Motor neuron (in vitro differentiated cells): ENCODE measurements around the gene SPOCK2. TPM values are rescaled to one million over a fixed set of nuclear protein-coding genes. Genes with fewer than 3 reads are reported as not detected.

ENCODE experiments used
- ATAC-seq, 8 experiments: fragments of 200-7000 bp; cut with Tn5 transposase; replicated peaks in 6 of 8; 2 replicates each; pipeline ENCODE4 v1.8.0; 2021; ENCODE audit warnings: mild to moderate bottlenecking in 8 of 8, moderate library complexity in 8 of 8
- H3K27ac ChIP-seq, 2 donors: fragments of 250-450 bp; sonication (Bioruptor Pico); 2 replicates each; pipeline ENCODE4 v1.9.0; 2021; ENCODE audit warnings: antibody characterized with exemption in 2 of 2, mild to moderate bottlenecking in 2 of 2, moderate library complexity in 1 of 2
- H3K4me1 ChIP-seq, 2 donors: fragments of 250-450 bp; sonication (Bioruptor Pico); replicated peaks in 1 of 2; 2 replicates each; pipeline ENCODE4 v1.6.1; 2021; ENCODE audit warnings: antibody characterized with exemption in 2 of 2, mild to moderate bottlenecking in 2 of 2, moderate library complexity in 1 of 2
- H3K4me3 ChIP-seq, 5 donors: fragments of 250-450 bp; sonication (Bioruptor Pico); 2 replicates each; pipeline ENCODE4 v1.9.0; 2021; ENCODE audit warnings: antibody characterized with exemption in 5 of 5, mild to moderate bottlenecking in 5 of 5, moderate library complexity in 4 of 5
- WGBS, 10 experiments: fragments of 450-650 bp; shearing (Covaris generic); methylation state at CpG; one replicate each; pipeline ENCODE4 v1.0.0; 2022; 5-methylcytosine and 5-hydroxymethylcytosine counted together
- in situ Hi-C, 9 experiments: fragments of 400-800 bp; cut with MboI; loops; one replicate each; pipeline ENCODE4 v1.15.0; 2021; ENCODE audit warnings: low sequenced_read_pairs in 9 of 9, low pct_unique_long_range_greater_than_20kb in 2 of 9; ENCODE audit not compliant: unreplicated experiment in 9 of 9
- total RNA-seq, 8 experiments: library from RNA; unstranded; fragments of 300-600 nt; gene quantifications; 2 replicates each; pipeline versions ENCODE4 v1.2.3 to v1.2.4, GENCODE V29; 2022

The SPOCK2 gene
- total RNA-seq, 8 experiments from 2014 or later: 0.58 to 93.2 (median 23.3) TPM

GRCh38 chr10:72072046-72072445, 16.3 kb downstream of the SPOCK2 start:
- no peak overlapping the region for H3K4me3 ChIP-seq
- 60 to 100% (median 95%) methylated on average over 1 to 3 of the region's 5 CpGs; no CpG with 5 or more reads in 7 of the 10 experiments for WGBS, 10 experiments
- no peak overlapping the region for H3K27ac ChIP-seq
- no peak for ATAC-seq
- in situ Hi-C loops: loop anchor here in 1 of 9 experiments (25.0 kb wide), 1 partner anchor 265 kb away; no protein-coding TSS in a partner anchor
- peaks cover 21 to 24% of the 10 kb centered on the region in 2 donors for H3K4me1 ChIP-seq

GRCh38 chr10:72069751-72070526, 18.4 kb downstream of the SPOCK2 start:
- peaks cover 21 to 24% of the 10 kb centered on the region in 2 donors for H3K4me1 ChIP-seq
- H3K4me3 ChIP-seq: no peak overlapping the region
- H3K27ac ChIP-seq: peak overlapping the region in 1 of 2 donors; percentile 28
- WGBS, 10 experiments: 20 to 100% (median 96%) methylated on average over 1 to 3 of the region's 7 CpGs; no CpG with 5 or more reads in 3 of the 10 experiments
- peak in 5 of 8 experiments; percentile 81 to 94 (median 90) for ATAC-seq
- in situ Hi-C loops: loop anchor here in 1 of 9 experiments (25.0 kb wide), 1 partner anchor 267 kb away; no protein-coding TSS in a partner anchor

- H3K27ac ChIP-seq: peak overlapping the region in 1 of 2 donors; percentile 25
- in situ Hi-C loops: loop anchor here in 1 of 9 experiments (25.0 kb wide), 1 partner anchor 268 kb away; no protein-coding TSS in a partner anchor
- no peak overlapping the region for H3K4me3 ChIP-seq
- peaks cover 21 to 24% of the 10 kb centered on the region in 2 donors for H3K4me1 ChIP-seq
- ATAC-seq: peak in 4 of 8 experiments; percentile 19 to 35 (median 28)
- WGBS, 10 experiments: 43 to 97% (median 80%) methylated on average over 1 to 8 of the region's 12 CpGs; no CpG with 5 or more reads in 1 of the 10 experiments
These were observed 19.4 kb downstream of the SPOCK2 start for GRCh38 chr10:72068901-72069446.

GRCh38 chr10:72068126-72068765, 20.1 kb downstream of the SPOCK2 start:
- WGBS, 10 experiments: no CpG with 5 or more reads among the region's 11 CpGs
- ATAC-seq: no peak
- peaks cover 21 to 24% of the 10 kb centered on the region in 2 donors for H3K4me1 ChIP-seq
- peak overlapping the region in 1 of 2 donors; percentile 25 for H3K27ac ChIP-seq
- in situ Hi-C loops: loop anchor here in 1 of 9 experiments (25.0 kb wide), 1 partner anchor 269 kb away; no protein-coding TSS in a partner anchor
- no peak overlapping the region for H3K4me3 ChIP-seq

- 55 to 100% (median 94%) methylated on average over 2 to 4 of the region's 13 CpGs; no CpG with 5 or more reads in 7 of the 10 experiments for WGBS, 10 experiments
- Histone ChIP-seq H3K4me1 (peaks cover 21 to 24% of the 10 kb centered on the region in 2 donors), H3K27ac (no peak overlapping the region), H3K4me3 (no peak overlapping the region)
- no peak for ATAC-seq
- in situ Hi-C loops: loop anchor here in 1 of 9 experiments (25.0 kb wide), 1 partner anchor 270 kb away; no protein-coding TSS in a partner anchor
These were observed 20.8 kb downstream of the SPOCK2 start for GRCh38 chr10:72067463-72068125.

GRCh38 chr10:72066318-72067284, 21.8 kb downstream of the SPOCK2 start:
- ATAC-seq: no peak
- in situ Hi-C loops: loop anchor here in 1 of 9 experiments (25.0 kb wide), 1 partner anchor 271 kb away; no protein-coding TSS in a partner anchor
- 66 to 97% (median 80%) methylated on average over 3 to 10 of the region's 18 CpGs; no CpG with 5 or more reads in 1 of the 10 experiments for WGBS, 10 experiments
- no peak overlapping the region for H3K4me3 ChIP-seq
- peaks cover 26 to 27% of the 10 kb centered on the region in 2 donors for H3K4me1 ChIP-seq
- no peak overlapping the region for H3K27ac ChIP-seq

GRCh38 chr10:72065439-72066025, 22.8 kb downstream of the SPOCK2 start:
- in situ Hi-C loops: loop anchor here in 1 of 9 experiments (25.0 kb wide), 1 partner anchor 272 kb away; no protein-coding TSS in a partner anchor
- Histone ChIP-seq H3K27ac (no peak overlapping the region), H3K4me3 (no peak overlapping the region), H3K4me1 (peaks cover 25 to 29% of the 10 kb centered on the region in 2 donors)
- ATAC-seq: no peak
- WGBS, 10 experiments: 38 to 100% (median 86%) methylated on average over 1 to 4 of the region's 13 CpGs; no CpG with 5 or more reads in 4 of the 10 experiments

GRCh38 chr10:72063703-72064391, 24.5 kb downstream of the SPOCK2 start:
- in situ Hi-C loops: loop anchor here in 1 of 9 experiments (25.0 kb wide), 1 partner anchor 273 kb away; no protein-coding TSS in a partner anchor
- Histone ChIP-seq H3K4me1 (peaks cover 8 to 12% of the 10 kb centered on the region in 2 donors), H3K27ac (no peak overlapping the region), H3K4me3 (no peak overlapping the region)
- ATAC-seq: peak in 3 of 8 experiments; percentile 43 to 95 (median 95)
- WGBS, 10 experiments: 50 to 100% (median 100%) methylated on average over 1 to 5 of the region's 9 CpGs; no CpG with 5 or more reads in 3 of the 10 experiments

- Histone ChIP-seq H3K4me3 (no peak overlapping the region), H3K4me1 (peaks cover 5 to 9% of the 10 kb centered on the region in 2 donors), H3K27ac (no peak overlapping the region)
- ATAC-seq: peak in 1 of 8 experiments; percentile 4
- 60 to 100% (median 90%) methylated on average over 1 to 7 of the region's 29 CpGs; no CpG with 5 or more reads in 3 of the 10 experiments for WGBS, 10 experiments
- in situ Hi-C loops: loop anchor here in 1 of 9 experiments (25.0 kb wide), 1 partner anchor 274 kb away; no protein-coding TSS in a partner anchor
These were observed 25.3 kb downstream of the SPOCK2 start for GRCh38 chr10:72062832-72063702.

GRCh38 chr10:72062382-72062781, 26.0 kb downstream of the SPOCK2 start:
- ATAC-seq: peak in 5 of 8 experiments; percentile 12 to 75 (median 65)
- Histone ChIP-seq H3K27ac (no peak overlapping the region), H3K4me3 (no peak overlapping the region), H3K4me1 (peaks cover 5 to 9% of the 10 kb centered on the region in 2 donors)
- in situ Hi-C loops: loop anchor here in 1 of 9 experiments (25.0 kb wide), 1 partner anchor 275 kb away; no protein-coding TSS in a partner anchor
- whole genome bisulfite sequencing, 10 experiments: 55 to 100% (median 95%) methylated on average over 1 to 4 of the region's 10 CpGs; no CpG with 5 or more reads in 5 of the 10 experiments
